ENCODE measurements around the gene TAF1B.
A peak's percentile ranks its signal among the peaks of the same experiment; 100 is the strongest.

Gene TAF1B

DNA sequence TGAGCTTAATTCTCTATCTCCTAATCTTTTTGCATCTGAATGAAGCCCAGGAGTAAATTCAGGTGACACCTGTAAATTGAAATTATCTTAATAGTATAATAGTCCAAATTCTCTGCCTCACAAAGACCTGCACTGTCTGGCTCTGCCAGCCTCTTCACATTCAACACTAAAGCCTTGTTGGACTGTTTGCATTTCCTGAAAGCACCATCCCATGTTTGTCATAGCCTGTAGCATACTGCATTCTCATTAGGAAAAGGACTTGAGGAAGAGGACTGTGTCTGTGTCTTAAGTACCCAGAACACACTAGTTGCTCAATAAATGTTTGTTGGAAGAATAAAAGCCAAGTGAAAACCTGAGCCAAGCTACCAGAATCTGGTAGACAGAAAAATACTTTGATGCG lies 65.4 kb downstream of the TAF1B start:
- no peak overlapping the region for H3K4me2 ChIP-seq (ENCODE audit: low read length, poor library complexity, severe bottlenecking)
- H3K9ac ChIP-seq (ENCODE audit: low read length), result no peak overlapping the region
- peaks cover 19% of the 10 kb centered on the region for H3K79me1 ChIP-seq (replicated peaks; ENCODE audit: low read length, poor library complexity, severe bottlenecking)
- H3K36me3 ChIP-seq (ENCODE audit: control insufficient read depth in 1 of 2, insufficient read depth in 2 of 2, low read depth in 1 of 2, low read length in 2 of 2), result peaks cover 3 to 40% of the 10 kb centered on the region in 2 experiments
- H3K14ac ChIP-seq (ENCODE audit: low read length in 2 of 2), result no peak overlapping the region
- H3K4me3 ChIP-seq (ENCODE audit: insufficient read depth in 1 of 2, low read depth in 1 of 2, low read length in 2 of 2), result no peak overlapping the region
- no peak overlapping the region for H2AK5ac ChIP-seq (ENCODE audit: low read length, severe bottlenecking)
- no peak overlapping the region for H3K23ac ChIP-seq (ENCODE audit: low read length in 2 of 2)
- H2BK12ac ChIP-seq (ENCODE audit: low read length in 2 of 2), result no peak overlapping the region
- no peak overlapping the region for H2AFZ ChIP-seq (ENCODE audit: low read depth, low read length)
- H3K27ac ChIP-seq (ENCODE audit: low read length, poor library complexity, severe bottlenecking), result no peak overlapping the region
- no peak overlapping the region for H3K4ac ChIP-seq (ENCODE audit: low read depth in 1 of 2, low read length in 2 of 2)
- no peaks in the 10 kb centered on the region for H3K27me3 ChIP-seq (ENCODE audit: control insufficient read depth in 1 of 2, insufficient read depth in 1 of 2, low read length in 2 of 2)
- H3K9me3 ChIP-seq (ENCODE audit: control insufficient read depth, low read length), result no peaks in the 10 kb centered on the region
- no peak overlapping the region for H2BK120ac ChIP-seq (ENCODE audit: low read depth, low read length)
- no peak overlapping the region for H4K8ac ChIP-seq (ENCODE audit: low read length)
- H4K91ac ChIP-seq (ENCODE audit: low read length), result no peak overlapping the region
- H2BK15ac ChIP-seq (ENCODE audit: low read depth, poor library complexity, severe bottlenecking), result no peak overlapping the region
- no peak overlapping the region for H3K18ac ChIP-seq (ENCODE audit: low read depth in 1 of 2, low read length in 2 of 2)
- WGBS, result no CpG with 5 or more reads among the region's 1 CpG
- no peak for DNase-seq
- H2BK5ac ChIP-seq (ENCODE audit: low read depth, low read length, poor library complexity, severe bottlenecking), result no peak overlapping the region
- no peaks in the 10 kb centered on the region for H3K4me1 ChIP-seq (ENCODE audit: control insufficient read depth, insufficient read depth, low read depth, low read length)

DNA sequence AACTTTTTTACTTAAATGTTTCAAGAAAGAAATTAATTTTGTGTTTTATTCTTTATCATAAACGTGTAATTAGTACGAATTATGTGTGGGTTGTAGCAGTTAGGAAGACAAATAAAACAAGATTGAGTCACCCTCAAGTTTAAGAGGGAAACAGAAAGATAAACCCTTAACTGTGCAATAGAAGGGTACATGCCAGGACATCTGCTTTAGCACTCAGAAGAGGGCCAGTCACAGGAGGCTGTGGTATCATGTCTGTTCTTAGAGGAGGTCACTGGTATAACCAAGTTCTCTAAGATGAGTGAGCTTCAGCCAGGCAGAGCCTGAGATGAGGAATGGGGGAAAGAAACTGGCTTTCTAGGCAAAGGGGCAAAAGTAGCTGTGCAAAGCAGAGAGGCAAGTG lies 65.8 kb downstream of the TAF1B start:
- peaks cover 3 to 44% of the 10 kb centered on the region in 2 experiments for H3K36me3 ChIP-seq (ENCODE audit: control insufficient read depth in 1 of 2, insufficient read depth in 2 of 2, low read depth in 1 of 2, low read length in 2 of 2)
- no peak overlapping the region for H3K4ac ChIP-seq (ENCODE audit: low read depth in 1 of 2, low read length in 2 of 2)
- H3K9me3 ChIP-seq (ENCODE audit: control insufficient read depth, low read length), result no peaks in the 10 kb centered on the region
- no peak overlapping the region for H4K8ac ChIP-seq (ENCODE audit: low read length)
- H3K4me3 ChIP-seq (ENCODE audit: insufficient read depth in 1 of 2, low read depth in 1 of 2, low read length in 2 of 2), result no peak overlapping the region
- no peak overlapping the region for H3K23ac ChIP-seq (ENCODE audit: low read length in 2 of 2)
- H3K4me2 ChIP-seq (ENCODE audit: low read length, poor library complexity, severe bottlenecking), result no peak overlapping the region
- H2BK120ac ChIP-seq (ENCODE audit: low read depth, low read length), result no peak overlapping the region
- DNase-seq, result peak; percentile 22
- H3K4me1 ChIP-seq (ENCODE audit: control insufficient read depth, insufficient read depth, low read depth, low read length), result peaks cover under 1% of the 10 kb centered on the region
- no peak overlapping the region for H4K91ac ChIP-seq (ENCODE audit: low read length)
- no peak overlapping the region for H3K27ac ChIP-seq (ENCODE audit: low read length, poor library complexity, severe bottlenecking)
- H2BK12ac ChIP-seq (ENCODE audit: low read length in 2 of 2), result no peak overlapping the region
- peak overlapping the region in 1 of 2 experiments; percentile 68 for H3K14ac ChIP-seq (ENCODE audit: low read length in 2 of 2)
- H2BK5ac ChIP-seq (ENCODE audit: low read depth, low read length, poor library complexity, severe bottlenecking), result no peak overlapping the region
- 95% methylated on average over 2 of the region's 2 CpGs for WGBS
- no peak overlapping the region for H2AK5ac ChIP-seq (ENCODE audit: low read length, severe bottlenecking)
- H3K9ac ChIP-seq (ENCODE audit: low read length), result no peak overlapping the region
- no peak overlapping the region for H3K18ac ChIP-seq (ENCODE audit: low read depth in 1 of 2, low read length in 2 of 2)
- peaks cover 18% of the 10 kb centered on the region for H3K79me1 ChIP-seq (replicated peaks; ENCODE audit: low read length, poor library complexity, severe bottlenecking)
- no peaks in the 10 kb centered on the region for H3K27me3 ChIP-seq (ENCODE audit: control insufficient read depth in 1 of 2, insufficient read depth in 1 of 2, low read length in 2 of 2)
- H2BK15ac ChIP-seq (ENCODE audit: low read depth, poor library complexity, severe bottlenecking), result no peak overlapping the region
- no peak overlapping the region for H2AFZ ChIP-seq (ENCODE audit: low read depth, low read length)

DNA sequence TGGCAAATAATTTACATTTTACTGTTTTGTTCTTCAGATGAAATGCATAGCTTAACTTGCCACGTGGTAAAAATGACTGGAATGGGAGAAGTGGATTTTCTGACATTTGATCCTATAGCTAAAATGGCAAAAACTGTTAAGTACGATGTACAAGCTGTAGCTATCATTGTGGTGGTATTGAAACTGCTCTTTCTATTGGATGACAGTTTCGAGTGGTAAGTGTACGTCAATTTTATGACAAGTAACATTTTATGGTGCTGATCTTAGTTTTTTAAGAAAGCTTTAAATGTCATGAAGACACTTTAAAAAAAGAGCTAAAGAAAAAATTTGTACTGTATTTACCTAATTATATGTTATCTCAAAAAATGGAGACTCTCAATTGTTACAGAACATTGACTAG lies 67.4 kb downstream of the TAF1B start:
- peaks cover 7% of the 10 kb centered on the region for H3K4me1 ChIP-seq (ENCODE audit: control insufficient read depth, insufficient read depth, low read depth, low read length)
- H2AK5ac ChIP-seq (ENCODE audit: low read length, severe bottlenecking), result no peak overlapping the region
- H3K4ac ChIP-seq (ENCODE audit: low read depth in 1 of 2, low read length in 2 of 2), result no peak overlapping the region
- H3K36me3 ChIP-seq (ENCODE audit: control insufficient read depth in 1 of 2, insufficient read depth in 2 of 2, low read depth in 1 of 2, low read length in 2 of 2), result peaks cover 3 to 51% of the 10 kb centered on the region in 2 experiments
- H4K8ac ChIP-seq (ENCODE audit: low read length), result no peak overlapping the region
- no peak overlapping the region for H3K23ac ChIP-seq (ENCODE audit: low read length in 2 of 2)
- H3K9me3 ChIP-seq (ENCODE audit: control insufficient read depth, low read length), result no peaks in the 10 kb centered on the region
- H3K18ac ChIP-seq (ENCODE audit: low read depth in 1 of 2, low read length in 2 of 2), result no peak overlapping the region
- no peak overlapping the region for H3K27ac ChIP-seq (ENCODE audit: low read length, poor library complexity, severe bottlenecking)
- H2BK5ac ChIP-seq (ENCODE audit: low read depth, low read length, poor library complexity, severe bottlenecking), result no peak overlapping the region
- no peak overlapping the region for H2AFZ ChIP-seq (ENCODE audit: low read depth, low read length)
- peaks cover 18% of the 10 kb centered on the region for H3K79me1 ChIP-seq (replicated peaks; ENCODE audit: low read length, poor library complexity, severe bottlenecking)
- H2BK12ac ChIP-seq (ENCODE audit: low read length in 2 of 2), result no peak overlapping the region
- 69% methylated on average over 4 of the region's 4 CpGs for WGBS
- DNase-seq, result no peak
- no peak overlapping the region for H3K14ac ChIP-seq (ENCODE audit: low read length in 2 of 2)
- no peak overlapping the region for H2BK120ac ChIP-seq (ENCODE audit: low read depth, low read length)
- no peak overlapping the region for H3K4me3 ChIP-seq (ENCODE audit: insufficient read depth in 1 of 2, low read depth in 1 of 2, low read length in 2 of 2)
- H3K9ac ChIP-seq (ENCODE audit: low read length), result no peak overlapping the region
- no peak overlapping the region for H2BK15ac ChIP-seq (ENCODE audit: low read depth, poor library complexity, severe bottlenecking)
- no peak overlapping the region for H4K91ac ChIP-seq (ENCODE audit: low read length)
- no peak overlapping the region for H3K4me2 ChIP-seq (ENCODE audit: low read length, poor library complexity, severe bottlenecking)
- H3K27me3 ChIP-seq (ENCODE audit: control insufficient read depth in 1 of 2, insufficient read depth in 1 of 2, low read length in 2 of 2), result no peaks in the 10 kb centered on the region

DNA sequence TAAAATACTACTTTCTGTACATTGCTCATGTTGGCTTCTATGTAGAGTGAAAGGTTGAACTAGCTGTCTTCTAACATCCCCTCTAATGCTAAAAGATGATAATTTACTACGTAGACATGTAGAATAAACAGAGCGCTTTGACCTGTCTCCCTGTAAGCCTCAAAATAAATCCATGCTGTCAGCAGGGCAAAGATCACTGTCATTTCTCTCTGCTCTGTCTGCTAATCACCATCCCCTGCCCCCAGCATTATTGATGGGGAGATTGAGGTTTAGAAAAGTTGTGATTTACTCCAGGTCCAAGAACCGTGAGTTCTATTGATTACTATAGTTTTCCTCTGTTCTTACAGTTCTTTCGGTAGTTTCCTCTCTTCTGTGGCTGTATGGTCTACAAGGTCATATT lies 69.2 kb downstream of the TAF1B start:
- Histone ChIP-seq H3K4me1 (ENCODE audit: control insufficient read depth, insufficient read depth, low read depth, low read length) (peaks cover 7% of the 10 kb centered on the region), H3K27ac (ENCODE audit: low read length, poor library complexity, severe bottlenecking) (no peak overlapping the region)

More for the DNA sequence above, 69.2 kb downstream of the TAF1B start:
- Histone ChIP-seq H3K9ac (ENCODE audit: low read length) (no peak overlapping the region), H3K23ac (ENCODE audit: low read length in 2 of 2) (no peak overlapping the region), H2AK5ac (ENCODE audit: low read length, severe bottlenecking) (no peak overlapping the region), H3K4me3 (ENCODE audit: insufficient read depth in 1 of 2, low read depth in 1 of 2, low read length in 2 of 2) (no peak overlapping the region), H3K36me3 (ENCODE audit: control insufficient read depth in 1 of 2, insufficient read depth in 2 of 2, low read depth in 1 of 2, low read length in 2 of 2) (peaks cover under 1 to 55% of the 10 kb centered on the region in 2 experiments), H3K14ac (ENCODE audit: low read length in 2 of 2) (no peak overlapping the region), H3K4me2 (ENCODE audit: low read length, poor library complexity, severe bottlenecking) (no peak overlapping the region), H2BK12ac (ENCODE audit: low read length in 2 of 2) (no peak overlapping the region), H2BK15ac (ENCODE audit: low read depth, poor library complexity, severe bottlenecking) (no peak overlapping the region), H4K91ac (ENCODE audit: low read length) (no peak overlapping the region), H3K9me3 (ENCODE audit: control insufficient read depth, low read length) (no peaks in the 10 kb centered on the region), H3K27me3 (ENCODE audit: control insufficient read depth in 1 of 2, insufficient read depth in 1 of 2, low read length in 2 of 2) (no peaks in the 10 kb centered on the region), H2BK5ac (ENCODE audit: low read depth, low read length, poor library complexity, severe bottlenecking) (no peak overlapping the region), H4K8ac (ENCODE audit: low read length) (no peak overlapping the region), H3K4ac (ENCODE audit: low read depth in 1 of 2, low read length in 2 of 2) (no peak overlapping the region), H2BK120ac (ENCODE audit: low read depth, low read length) (no peak overlapping the region), H3K18ac (ENCODE audit: low read depth in 1 of 2, low read length in 2 of 2) (no peak overlapping the region), H2AFZ (ENCODE audit: low read depth, low read length) (no peak overlapping the region), H3K79me1 (replicated peaks; ENCODE audit: low read length, poor library complexity, severe bottlenecking) (peaks cover 12% of the 10 kb centered on the region)
- no peak for DNase-seq
- 58% methylated on average over 3 of the region's 4 CpGs for WGBS

Data from mesenchymal stem cell (in vitro differentiated cells and primary cell).